EL (cell line): ENCODE measurements around the gene NRP1.
"Not testable (repeated sequence)": the region's sequence is repeated elsewhere in the genome, so short reads cannot be mapped to it uniquely, and the experiment has no call there.

ENCODE experiments used
- DNase-seq: peaks from one replicate; pipeline ENCODE4 v3.0.0-alpha.2; 2016

NRP1 gene

DNA sequence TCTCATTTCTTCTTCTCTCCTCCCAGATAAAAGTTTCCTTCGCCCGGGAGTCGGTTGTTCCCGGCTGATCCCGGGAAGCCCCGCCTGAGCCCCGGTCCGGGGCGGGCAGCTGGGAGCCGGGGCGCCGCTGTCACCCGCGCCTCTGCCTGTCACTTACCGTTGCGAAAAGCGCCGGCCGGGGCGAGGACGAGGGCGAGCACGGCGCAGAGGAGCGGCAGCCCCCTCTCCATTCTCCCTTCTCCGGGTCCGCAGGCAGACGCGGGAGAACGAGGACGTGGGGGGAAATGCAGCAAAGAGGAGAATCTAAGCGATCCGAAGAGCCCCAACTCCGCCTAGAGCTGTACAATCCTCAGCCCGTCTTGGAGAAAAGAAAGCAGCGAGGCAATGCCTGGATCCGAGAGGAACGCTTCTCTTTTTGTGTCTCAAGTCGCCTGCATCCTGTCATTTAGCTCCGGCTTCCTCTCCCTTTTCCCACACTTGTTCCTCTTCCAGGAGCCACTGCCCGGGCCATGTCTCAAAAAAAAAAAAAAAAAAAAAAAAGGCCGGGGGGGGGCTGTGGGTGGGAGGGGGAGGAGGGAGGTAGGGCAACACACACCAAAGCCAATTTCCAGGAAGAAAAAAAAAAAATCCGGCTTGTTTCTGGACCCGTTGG is at the start of gene NRP1:
Gene NRP1 (minus strand): TSS at position 515 of the 652 bp plus-strand sequence. CDS start 285 bp downstream, at position 230.
- DNase-seq = no peak

DNA sequence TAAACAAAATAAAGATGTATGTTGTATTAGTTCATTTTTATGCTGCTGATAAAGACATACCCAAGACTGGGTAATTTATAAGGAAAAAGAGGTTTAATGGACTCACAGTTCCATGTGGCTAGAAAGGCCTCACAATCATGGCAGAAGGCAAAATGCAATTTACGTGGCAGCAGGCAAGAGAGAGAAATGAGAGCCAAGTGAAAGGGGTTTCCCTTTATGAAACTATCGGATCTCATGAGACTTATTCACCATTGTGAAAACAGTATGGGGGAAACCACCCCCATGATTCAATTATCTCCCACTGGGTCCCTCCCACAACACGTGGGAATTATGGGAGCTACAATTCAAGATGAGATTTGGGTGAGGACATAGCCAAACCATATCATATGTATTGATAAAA is 49.7 kb upstream of the NRP1 start:
- not testable (repeated sequence) for DNase-seq

GRCh38 chr10:33382921-33383713 is 48.6 kb upstream of the NRP1 start:
- DNase-seq = no peak

- no peak for DNase-seq
Observed at GRCh38 chr10:33382216-33382600, 47.7 kb upstream of the NRP1 start.

GRCh38 chr10:33381451-33382215 is 47.2 kb upstream of the NRP1 start:
- peak; percentile 88 for DNase-seq

DNA sequence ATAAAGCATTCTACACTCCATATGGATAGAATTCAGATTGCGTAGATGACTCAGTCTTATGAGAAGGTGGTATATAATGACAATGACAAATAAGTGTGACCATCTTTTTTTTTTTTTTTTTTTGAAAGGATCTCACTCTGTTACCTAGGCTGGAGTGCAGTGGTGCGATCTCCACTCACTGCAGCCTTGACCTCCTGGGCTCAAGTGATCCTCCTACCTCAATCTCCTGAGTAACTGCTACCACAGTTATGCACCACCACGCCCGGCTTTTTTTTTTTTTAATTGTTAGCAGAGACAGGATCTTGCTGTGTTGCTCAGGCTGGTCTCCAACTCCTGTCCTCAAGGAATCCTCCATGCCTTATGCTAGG is 43.2 kb upstream of the NRP1 start:
- peak; percentile 75 for DNase-seq

DNA sequence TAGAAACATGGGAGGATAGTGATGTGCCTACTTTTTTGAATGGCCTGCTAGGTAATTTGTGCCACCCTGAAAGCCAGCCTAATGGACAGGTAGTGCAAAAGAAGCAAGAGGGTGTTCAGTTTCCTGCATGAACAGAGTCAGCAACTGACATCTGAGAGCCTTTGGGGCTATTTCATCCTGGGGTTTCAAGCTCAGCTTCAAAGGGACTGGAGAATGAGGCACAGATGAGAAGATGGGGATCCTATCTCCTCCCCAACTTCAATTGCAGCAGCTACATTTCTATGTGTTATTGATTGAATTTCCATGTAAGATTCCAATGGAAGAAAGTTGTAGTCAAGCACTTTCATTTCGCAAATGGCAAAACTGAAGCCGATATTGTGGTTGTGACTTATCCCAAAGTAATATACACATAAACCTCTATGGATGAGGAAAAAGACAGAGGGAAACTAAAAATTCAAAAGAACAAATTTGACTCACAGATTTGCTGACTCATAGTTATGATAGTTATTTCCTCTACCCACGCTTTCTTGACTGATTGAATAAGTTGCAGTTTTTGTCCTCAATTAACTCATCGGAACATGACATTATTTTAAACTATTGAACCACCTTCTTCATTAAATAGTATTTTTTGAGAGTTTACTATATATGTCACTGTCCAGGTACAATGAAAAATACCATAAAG is 42.6 kb upstream of the NRP1 start:
- DNase-seq = peak; percentile 77

DNA sequence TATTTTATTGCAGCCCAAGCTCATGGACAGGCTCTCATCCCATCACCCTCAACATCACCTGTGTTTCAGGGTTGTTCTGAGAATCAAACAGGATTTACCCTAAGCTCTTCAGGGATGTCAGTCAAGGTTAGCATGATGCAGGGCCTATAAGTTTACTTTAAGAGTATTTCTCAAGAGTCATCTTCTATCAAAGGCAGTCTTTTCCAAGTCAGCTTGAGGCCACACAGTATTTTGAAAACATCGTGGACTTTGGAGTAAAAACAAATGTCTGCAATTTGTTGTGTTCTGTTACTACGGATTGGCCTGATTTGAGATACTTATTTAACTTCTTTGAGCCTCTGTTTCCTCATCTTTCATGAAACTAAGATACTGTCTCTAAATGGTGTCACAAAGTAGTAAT is 42.0 kb upstream of the NRP1 start:
- no peak for DNase-seq

DNA sequence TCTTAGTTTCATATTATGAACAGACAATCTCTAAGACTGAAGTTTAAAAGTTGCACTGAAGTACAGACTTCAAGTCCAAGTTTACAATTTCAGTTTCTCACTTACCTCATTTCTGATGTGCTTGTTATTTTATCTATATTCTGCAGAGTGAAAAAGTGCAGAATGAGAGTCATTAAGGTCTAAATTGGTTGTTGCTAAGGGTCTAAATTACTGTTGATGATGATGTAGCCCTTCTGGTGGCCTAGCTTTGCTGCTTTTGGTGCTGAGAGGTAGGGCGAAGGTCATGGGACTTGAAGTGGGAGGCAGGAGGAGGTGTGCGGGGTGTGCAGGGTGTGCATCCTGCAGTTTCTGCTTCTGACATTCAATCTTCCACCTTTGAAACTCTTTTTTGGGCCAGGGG is 38.8 kb upstream of the NRP1 start:
- no peak for DNase-seq

DNA sequence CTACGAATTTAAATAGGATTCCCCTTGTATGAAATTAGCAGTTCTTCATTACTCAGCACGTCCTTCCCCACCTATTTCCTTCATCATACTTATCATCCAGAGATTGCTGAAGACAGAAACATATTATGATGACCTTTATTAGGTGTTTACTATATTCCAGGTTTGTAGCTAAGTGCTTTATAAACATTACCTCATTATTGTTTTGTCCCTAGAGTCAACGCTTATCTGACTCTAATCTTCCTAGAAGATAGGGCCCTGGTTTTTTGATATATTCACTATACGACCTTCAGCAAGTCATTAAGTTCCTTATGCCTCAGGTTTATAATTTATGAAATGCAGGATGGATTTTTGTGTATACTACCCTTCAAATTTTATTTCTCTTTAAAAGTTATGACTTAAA is 36.8 kb upstream of the NRP1 start:
- no peak for DNase-seq

GRCh38 chr10:33370434-33370930 is 36.0 kb upstream of the NRP1 start:
- no peak for DNase-seq

GRCh38 chr10:33368086-33368485 is 33.6 kb upstream of the NRP1 start:
- no peak for DNase-seq

- peak; percentile 96 for DNase-seq
Observed at GRCh38 chr10:33365871-33366411, 31.5 kb upstream of the NRP1 start.

DNA sequence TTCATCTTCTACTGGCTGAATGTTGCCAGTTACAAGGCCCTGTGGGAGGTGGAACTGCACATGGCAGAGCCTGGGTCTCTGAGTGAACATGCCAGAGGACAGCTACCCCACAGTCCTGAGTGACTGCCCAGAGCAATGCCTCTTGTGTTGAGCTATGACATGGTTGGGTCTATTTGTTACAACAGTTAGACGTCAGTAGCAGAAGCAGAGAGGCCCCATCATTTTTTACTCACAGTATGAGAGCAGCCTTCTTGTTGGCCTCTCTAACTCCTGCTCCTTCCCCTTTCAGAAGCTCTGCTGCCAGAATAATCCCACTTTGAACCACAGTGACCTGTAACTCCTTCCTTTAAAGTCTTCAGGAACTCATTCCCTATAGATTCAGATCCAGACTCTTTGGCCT is 30.8 kb upstream of the NRP1 start:
- DNase-seq = no peak

- DNase-seq = peak; percentile 23
Observed at GRCh38 chr10:33363106-33363505, 28.6 kb upstream of the NRP1 start.

GRCh38 chr10:33358016-33358415 is 23.5 kb upstream of the NRP1 start:
- DNase-seq = no peak

- DNase-seq = no peak
Observed at GRCh38 chr10:33355274-33355673, 20.8 kb upstream of the NRP1 start.

GRCh38 chr10:33353853-33354252 is 19.4 kb upstream of the NRP1 start:
- DNase-seq = no peak

GRCh38 chr10:33353334-33353733 is 18.9 kb upstream of the NRP1 start:
- no peak for DNase-seq

GRCh38 chr10:33352615-33353014 is 18.1 kb upstream of the NRP1 start:
- no peak for DNase-seq

GRCh38 chr10:33352175-33352574 is 17.7 kb upstream of the NRP1 start:
- DNase-seq = peak; percentile 72

GRCh38 chr10:33350041-33350440 is 15.6 kb upstream of the NRP1 start:
- no peak for DNase-seq

- DNase-seq = no peak
Observed at GRCh38 chr10:33349268-33349667, 14.8 kb upstream of the NRP1 start.
